Astrocyte (in vitro differentiated cells and primary cell): ENCODE results near the gene ADAMTS12. TPM values are rescaled to one million over a fixed set of nuclear protein-coding genes. Genes with fewer than 3 reads are reported as not detected.

ENCODE experiments used
- DNase-seq: peaks from one replicate; pipeline ENCODE4 v3.0.0-alpha.2; 2010; ENCODE audit warnings: low read depth
- FAIRE-seq: peaks from 2 replicates; lab custom pipeline; 2011; peaks lifted over from hg19 to GRCh38; lab: Jason Lieb, UNC
- H2AFZ ChIP-seq: 2 replicates; pipeline ENCODE4 v1.6.0; 2012; ENCODE audit warnings: low read depth, low read length, inconsistent platforms
- H3K27ac ChIP-seq: 2 replicates; pipeline ENCODE4 v1.5.1; 2011; ENCODE audit warnings: low read depth, low read length, inconsistent platforms
- H3K27me3 ChIP-seq: 2 replicates; pipeline ENCODE4 v1.6.0; 2011; ENCODE audit warnings: low read length, inconsistent platforms; ENCODE audit not compliant: insufficient read depth
- H3K36me3 ChIP-seq: 2 replicates; pipeline ENCODE4 v1.5.1; 2011; ENCODE audit warnings: low read length, inconsistent platforms; ENCODE audit not compliant: insufficient read depth
- H3K4me1 ChIP-seq: 2 replicates; pipeline ENCODE4 v1.5.1; 2011; ENCODE audit warnings: low read length, inconsistent platforms; ENCODE audit not compliant: insufficient read depth
- H3K4me2 ChIP-seq: 2 replicates; pipeline ENCODE4 v1.6.0; 2012; ENCODE audit warnings: low read length, inconsistent platforms
- H3K4me3 ChIP-seq: 2 replicates; pipeline ENCODE4 v1.5.1; 2011; ENCODE audit warnings: low read depth, mild to moderate bottlenecking, low read length, inconsistent platforms; ENCODE audit not compliant: insufficient read depth
- H3K79me2 ChIP-seq: 2 replicates; pipeline ENCODE4 v1.6.0; 2012; ENCODE audit warnings: mild to moderate bottlenecking, low read length, inconsistent platforms; ENCODE audit not compliant: insufficient read depth
- H3K9ac ChIP-seq: 2 replicates; pipeline ENCODE4 v1.6.0; 2012; ENCODE audit warnings: mild to moderate bottlenecking, low read length, inconsistent platforms
- H3K9me3 ChIP-seq: 2 replicates; pipeline ENCODE4 v1.5.1; 2012; ENCODE audit warnings: low read depth, mild to moderate bottlenecking, low read length, inconsistent platforms; ENCODE audit not compliant: insufficient read depth
- H4K20me1 ChIP-seq: 2 replicates; pipeline ENCODE4 v1.6.0; 2012; ENCODE audit warnings: low read length, inconsistent platforms; ENCODE audit not compliant: insufficient read depth
- H3K27ac Mint-ChIP-seq: one replicate; pipeline ENCODE4 v1.8.0; 2021; ENCODE audit warnings: mild to moderate bottlenecking, mixed read lengths; ENCODE audit not compliant: unreplicated experiment
- H3K27me3 Mint-ChIP-seq: one replicate; pipeline ENCODE4 v1.8.0; 2021; ENCODE audit warnings: low read depth, mixed read lengths; ENCODE audit not compliant: unreplicated experiment
- H3K36me3 Mint-ChIP-seq: one replicate; pipeline ENCODE4 v1.8.0; 2021; ENCODE audit warnings: low read depth, mixed read lengths; ENCODE audit not compliant: unreplicated experiment
- H3K4me1 Mint-ChIP-seq: one replicate; pipeline ENCODE4 v1.8.0; 2021; ENCODE audit warnings: low read depth, mixed read lengths; ENCODE audit not compliant: unreplicated experiment
- H3K4me3 Mint-ChIP-seq: one replicate; pipeline ENCODE4 v1.8.0; 2021; ENCODE audit warnings: mild to moderate bottlenecking, moderate library complexity, mixed read lengths; ENCODE audit not compliant: unreplicated experiment
- H3K9me3 Mint-ChIP-seq: one replicate; pipeline ENCODE4 v1.8.0; 2021; ENCODE audit warnings: mild to moderate bottlenecking, mixed read lengths; ENCODE audit not compliant: unreplicated experiment
- EZH2 ChIP-seq: IDR thresholded peaks from 2 replicates; pipeline ENCODE4 v1.6.1; 2012; ENCODE audit warnings: mild to moderate bottlenecking, low read length, inconsistent platforms; ENCODE audit not compliant: insufficient read depth
- total RNA-seq: library from RNA; stranded (reverse); gene quantifications from 2 replicates; pipeline ENCODE4 v1.2.1, GENCODE V29; 2021
- TF ChIP-seq, protein P1 (sequence below): IDR thresholded peaks from 2 replicates; pipeline ENCODE4 v1.5.1; 2011; ENCODE audit warnings: low read depth, mild to moderate bottlenecking, inconsistent platforms, low read length, moderate library complexity; ENCODE audit not compliant: insufficient read depth

ADAMTS12 gene
- total RNA-seq, 1 donor from 2014 or later: 156 TPM

DNA sequence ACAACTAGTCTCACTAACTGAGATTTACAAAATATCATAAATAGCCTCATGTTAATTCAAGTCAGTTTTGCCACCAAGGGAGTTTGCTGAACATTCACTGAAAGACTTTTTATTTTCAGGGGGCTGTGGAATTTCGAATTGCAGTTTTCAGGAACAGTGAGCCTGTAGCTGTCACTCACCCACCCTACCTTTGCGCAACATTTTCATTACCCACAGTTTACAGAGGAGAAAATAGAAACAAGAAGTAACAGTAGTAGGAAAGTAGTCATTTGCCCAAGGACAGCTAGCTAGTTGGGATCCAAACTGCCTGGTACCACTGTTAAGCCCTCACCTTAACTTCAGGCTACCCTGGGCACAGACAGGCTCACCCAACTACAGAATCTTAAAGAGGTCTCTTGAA, 154.1 kb downstream of the ADAMTS12 start:
- Mint-ChIP-seq H3K9me3 (peaks cover 2% of the 10 kb centered on the region), H3K36me3 (peaks cover 18% of the 10 kb centered on the region), H3K27me3 (no peaks in the 10 kb centered on the region), H3K27ac (no peak overlapping the region), H3K4me1 (peaks cover 50% of the 10 kb centered on the region), H3K4me3 (no peak overlapping the region)
- Histone ChIP-seq H3K4me1 (peaks cover 34% of the 10 kb centered on the region), H3K9ac (no peak overlapping the region), H3K4me3 (no peak overlapping the region), H3K79me2 (peaks cover 21% of the 10 kb centered on the region), H3K9me3 (no peaks in the 10 kb centered on the region), H3K36me3 (peaks cover 2% of the 10 kb centered on the region), H2AFZ (no peak overlapping the region), H3K27me3 (no peaks in the 10 kb centered on the region), H3K4me2 (no peak overlapping the region), H3K27ac (no peak overlapping the region), H4K20me1 (no peaks in the 10 kb centered on the region)
- FAIRE-seq: no peak
- TF ChIP-seq EZH2: no peak
- TF ChIP-seq, protein P1, sequence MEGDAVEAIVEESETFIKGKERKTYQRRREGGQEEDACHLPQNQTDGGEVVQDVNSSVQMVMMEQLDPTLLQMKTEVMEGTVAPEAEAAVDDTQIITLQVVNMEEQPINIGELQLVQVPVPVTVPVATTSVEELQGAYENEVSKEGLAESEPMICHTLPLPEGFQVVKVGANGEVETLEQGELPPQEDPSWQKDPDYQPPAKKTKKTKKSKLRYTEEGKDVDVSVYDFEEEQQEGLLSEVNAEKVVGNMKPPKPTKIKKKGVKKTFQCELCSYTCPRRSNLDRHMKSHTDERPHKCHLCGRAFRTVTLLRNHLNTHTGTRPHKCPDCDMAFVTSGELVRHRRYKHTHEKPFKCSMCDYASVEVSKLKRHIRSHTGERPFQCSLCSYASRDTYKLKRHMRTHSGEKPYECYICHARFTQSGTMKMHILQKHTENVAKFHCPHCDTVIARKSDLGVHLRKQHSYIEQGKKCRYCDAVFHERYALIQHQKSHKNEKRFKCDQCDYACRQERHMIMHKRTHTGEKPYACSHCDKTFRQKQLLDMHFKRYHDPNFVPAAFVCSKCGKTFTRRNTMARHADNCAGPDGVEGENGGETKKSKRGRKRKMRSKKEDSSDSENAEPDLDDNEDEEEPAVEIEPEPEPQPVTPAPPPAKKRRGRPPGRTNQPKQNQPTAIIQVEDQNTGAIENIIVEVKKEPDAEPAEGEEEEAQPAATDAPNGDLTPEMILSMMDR: no peak
- DNase-seq: no peak

DNA sequence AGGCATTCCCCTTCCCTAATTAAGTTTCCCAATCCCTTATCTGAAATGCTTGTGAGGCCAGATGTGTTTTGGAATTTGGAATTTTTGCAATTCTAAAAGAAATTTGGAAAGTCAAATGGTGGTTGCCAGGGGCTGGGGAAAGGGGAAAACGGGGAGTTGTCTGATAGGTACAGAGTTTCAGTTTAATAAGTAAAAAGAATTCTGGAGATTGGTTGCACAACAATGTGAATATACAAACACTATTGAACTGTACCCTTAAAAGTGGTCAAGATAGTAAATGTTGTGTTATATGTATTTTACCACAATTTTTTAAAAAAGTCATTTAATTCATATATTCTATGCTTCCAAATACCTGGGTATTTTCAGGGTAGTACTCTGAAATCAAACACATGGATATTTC, 154.5 kb downstream of the ADAMTS12 start:
- Histone ChIP-seq H3K36me3 (peaks cover 2% of the 10 kb centered on the region), H3K27me3 (no peaks in the 10 kb centered on the region), H3K79me2 (peaks cover 21% of the 10 kb centered on the region), H3K4me1 (peaks cover 34% of the 10 kb centered on the region), H3K9ac (peak overlapping the region; percentile 3), H3K9me3 (no peaks in the 10 kb centered on the region), H3K27ac (peak overlapping the region; percentile 39), H4K20me1 (no peaks in the 10 kb centered on the region), H2AFZ (no peak overlapping the region), H3K4me2 (peak overlapping the region; percentile 54), H3K4me3 (no peak overlapping the region)
- Mint-ChIP-seq H3K27me3 (no peaks in the 10 kb centered on the region), H3K4me1 (peaks cover 46% of the 10 kb centered on the region), H3K27ac (peak overlapping the region; percentile 63), H3K36me3 (peaks cover 16% of the 10 kb centered on the region), H3K9me3 (peaks cover 2% of the 10 kb centered on the region), H3K4me3 (no peak overlapping the region)
- TF ChIP-seq, protein P1: no peak
- no peak for TF ChIP-seq EZH2
- FAIRE-seq (no peak), DNase-seq (no peak)

DNA sequence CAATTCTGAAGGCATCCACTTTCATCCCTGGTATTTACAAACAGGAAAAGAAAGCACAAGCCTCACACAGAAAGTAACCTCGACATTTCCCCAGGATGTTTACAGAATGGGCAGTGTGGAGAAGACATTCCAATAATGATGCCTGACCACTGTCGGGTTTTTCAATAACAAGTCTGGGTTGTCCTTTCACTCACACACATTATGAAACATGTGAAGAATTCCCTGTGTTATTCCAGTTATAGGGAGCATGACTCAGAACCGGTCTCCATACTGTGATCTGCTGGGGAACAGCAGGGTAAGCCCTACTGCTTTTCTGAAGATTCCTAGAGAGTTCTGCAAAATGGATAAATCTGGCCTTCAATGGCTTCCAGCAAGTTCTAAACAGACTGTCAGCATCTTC, 155.3 kb downstream of the ADAMTS12 start:
- Mint-ChIP-seq H3K27me3 (no peaks in the 10 kb centered on the region), H3K4me1 (peaks cover 43% of the 10 kb centered on the region), H3K4me3 (no peak overlapping the region), H3K27ac (peak overlapping the region; percentile 63), H3K36me3 (peaks cover 14% of the 10 kb centered on the region), H3K9me3 (peaks cover 2% of the 10 kb centered on the region)
- Histone ChIP-seq H3K79me2 (peaks cover 21% of the 10 kb centered on the region), H3K4me1 (peaks cover 34% of the 10 kb centered on the region), H3K27me3 (no peaks in the 10 kb centered on the region), H3K4me3 (no peak overlapping the region), H3K4me2 (peak overlapping the region; percentile 54), H2AFZ (no peak overlapping the region), H3K36me3 (peaks cover 2% of the 10 kb centered on the region), H3K9me3 (no peaks in the 10 kb centered on the region), H4K20me1 (no peaks in the 10 kb centered on the region), H3K9ac (peak overlapping the region; percentile 32), H3K27ac (peak overlapping the region; percentile 62)
- DNase-seq (peak; percentile 94), FAIRE-seq (no peak)
- TF ChIP-seq EZH2: no peak
- TF ChIP-seq, protein P1: no peak
